K562 (cell line): ENCODE data around the gene HPN. TPM values are rescaled to one million over a fixed set of nuclear protein-coding genes. Genes with fewer than 3 reads are reported as not detected.
"Not testable (repeated sequence)": the region's sequence is repeated elsewhere in the genome, so short reads cannot be mapped to it uniquely, and the experiment has no call there.

Experiments used
- ATAC-seq: fragments of 200-7000 bp; cut with Tn5 transposase; 3 replicates; pipeline ENCODE4 v1.9.1; 2020; ENCODE audit warnings: moderate library complexity
- BruUV-seq: library from RNA; stranded (reverse); fragments of 400-500 nt; replicated peaks from 2 replicates; lab custom pipeline; 2021; lab: Mats Ljungman, UMichigan
- CTCF ChIA-PET: fragments of 300-600 bp; formaldehyde crosslinking; extraction: SDS; loops from one replicate; lab custom pipeline; 2021; ENCODE audit warnings: low intra/inter-chr PET ratio; lab: Yijun Ruan, JAX
- POLR2A ChIA-PET: fragments of 300-600, 350-650 bp; sonication (Branson Sonifier 250); formaldehyde crosslinking; extraction: SDS; loops from one replicate; lab custom pipeline; 2021; ENCODE audit warnings: antibody characterized with exemption, inconsistent platforms; lab: Yijun Ruan, JAX
- DNase-seq, 4 experiments: peaks; one replicate each; pipeline versions ENCODE4 v3.0.0 to v3.0.0-alpha.2; 2011 to 2018; ENCODE audit warnings: low spot score in 3 of 4, mixed read lengths in 3 of 4; ENCODE audit errors: extremely low read depth in 1 of 4
- FAIRE-seq: peaks from 2 replicates; lab custom pipeline; 2011; peaks lifted over from hg19 to GRCh38; lab: Jason Lieb, UNC
- H2AFZ ChIP-seq: 2 replicates; pipeline ENCODE4 v1.6.0; 2011; ENCODE audit warnings: low read depth, low read length, control low read depth, inconsistent platforms
- H3K27ac ChIP-seq: fragments of 200-600 bp; 3 replicates; pipeline ENCODE4 v1.8.0; 2011; ENCODE audit warnings: low read depth, mild to moderate bottlenecking, control low read depth, inconsistent platforms, low read length, moderate library complexity, mixed read lengths; ENCODE audit errors: extremely low read depth
- H3K27me3 ChIP-seq, 2 experiments: fragments of 300-600 bp in 1 of 2; 2 replicates in 1 of 2; 3 replicates in 1 of 2; pipeline versions ENCODE4 v1.6.0 to v1.8.0; 2011; ENCODE audit warnings: inconsistent platforms in 2 of 2, low read length in 2 of 2, mild to moderate bottlenecking in 1 of 2, mixed read lengths in 1 of 2, moderate library complexity in 1 of 2; ENCODE audit not compliant: control insufficient read depth in 2 of 2, insufficient read depth in 2 of 2
- H3K36me3 ChIP-seq: fragments of 300-600 bp; 3 replicates; pipeline ENCODE4 v1.8.0; 2011; ENCODE audit warnings: mild to moderate bottlenecking, low read length, inconsistent platforms; ENCODE audit not compliant: control insufficient read depth, insufficient read depth
- H3K4me1 ChIP-seq, 2 experiments: fragments of 200-600 bp in 1 of 2; replicated peaks in 1 of 2; 2 replicates in 1 of 2; 3 replicates in 1 of 2; pipeline versions ENCODE4 v1.5.1 to v1.8.0; 2011; ENCODE audit warnings: inconsistent platforms in 2 of 2, low read length in 2 of 2, mild to moderate bottlenecking in 1 of 2, mixed read lengths in 1 of 2, moderate library complexity in 1 of 2; ENCODE audit not compliant: control insufficient read depth in 2 of 2, insufficient read depth in 2 of 2
- H3K4me2 ChIP-seq: 2 replicates; pipeline ENCODE4 v1.6.1; 2011; ENCODE audit warnings: low read length, control low read depth, inconsistent platforms, mixed read lengths; ENCODE audit not compliant: insufficient read depth
- H3K4me3 ChIP-seq: fragments of 200-600 bp; sonication (generic), shearing (Covaris generic); 2 replicates; pipeline ENCODE4 v1.5.1; 2016; ENCODE audit warnings: control low read depth, inconsistent platforms
- H3K79me2 ChIP-seq: fragments of 200-600 bp; 3 replicates; pipeline ENCODE4 v1.8.0; 2011; ENCODE audit warnings: low read length, inconsistent platforms; ENCODE audit not compliant: control insufficient read depth, insufficient read depth
- H3K9ac ChIP-seq, 2 experiments: 2 replicates each; pipeline versions ENCODE4 v1.6.0 to v1.6.1; 2011; ENCODE audit warnings: low read depth in 2 of 2, low read length in 2 of 2, control low read depth in 1 of 2, inconsistent platforms in 1 of 2, mild to moderate bottlenecking in 1 of 2, mixed read lengths in 1 of 2; ENCODE audit not compliant: insufficient read depth in 1 of 2
- H3K9me1 ChIP-seq: one replicate; pipeline ENCODE4 v1.6.0; 2011; ENCODE audit warnings: inconsistent platforms, mild to moderate bottlenecking, low read length, moderate library complexity; ENCODE audit not compliant: control insufficient read depth, insufficient read depth
- H3K9me3 ChIP-seq: replicated peaks from 2 replicates; pipeline ENCODE4 v1.5.1; 2011; ENCODE audit warnings: low read depth, low read length, inconsistent platforms; ENCODE audit not compliant: control insufficient read depth, insufficient read depth
- H4K20me1 ChIP-seq: replicated peaks from 2 replicates; pipeline ENCODE4 v1.6.1; 2011; ENCODE audit warnings: low read length, inconsistent platforms, mixed read lengths; ENCODE audit not compliant: control insufficient read depth, insufficient read depth
- ETV5 ChIP-seq: sonication (generic); formaldehyde crosslinking; IDR thresholded peaks from 2 replicates; pipeline ENCODE4 v1.4.0; 2020; ENCODE audit warnings: low read depth, mild to moderate bottlenecking, missing genetic modification reagents
- ZNF121 ChIP-seq: sonication (generic); formaldehyde crosslinking; conservative IDR thresholded peaks from 2 replicates; pipeline ENCODE4 v1.8.0; 2022; ENCODE audit warnings: missing genetic modification reagents
- WGBS: fragments of 100-300 bp; shearing (Covaris generic); methylation state at CpG from one replicate; pipeline ENCODE4 v1.1.6; 2016; ENCODE audit warnings: low coverage, mixed read lengths; ENCODE audit not compliant: insufficient coverage; ENCODE audit errors: missing lambda C conversion rate; 5-methylcytosine and 5-hydroxymethylcytosine counted together
- in situ Hi-C: fragments of 300-500 bp; cut with MboI; formaldehyde crosslinking; loops from 4 replicates; pipeline ENCODE4 v1.15.0; 2018; ENCODE audit warnings: inconsistent platforms, mixed read lengths
- intact Hi-C: fragments of 100-400 bp; cut with micrococcal nuclease; formaldehyde crosslinking; loops from 2 replicates; pipeline ENCODE4 v1.14.2; 2022
- polyA plus RNA-seq, 8 experiments: library from polyadenylated mRNA; depleted of rRNA in 4 of 8; stranded (reverse) in 5 of 8; unstranded in 3 of 8; fragments of >200 nt; fragmentation: Nextera tagmentation in 2 of 8; fragmentation: Illumina TruSeq in 1 of 8; extraction: Ambion mirVana in 2 of 8; extraction: Trizol in 1 of 8; gene quantifications; 2 replicates each; pipeline versions ENCODE4 v1.2.1 to v1.2.3, GENCODE V29; 2011 to 2014; ENCODE audit warnings: inconsistent platforms in 1 of 8, missing spikeins in 1 of 8
- total RNA-seq, 7 experiments: library from RNA; depleted of rRNA in 6 of 7; stranded (reverse); fragments of >200 nt in 6 of 7; fragmentation: Illumina TruSeq in 2 of 7; extraction: Trizol in 2 of 7; gene quantifications; 2 replicates each; pipeline versions ENCODE4 v1.2.1 to v1.2.3, GENCODE V29; 2011 to 2021; ENCODE audit warnings: low replicate concordance in 1 of 7
- TF ChIP-seq, protein P1 (sequence below), 2 experiments: fragments of 450-650 bp; IDR thresholded peaks; 2 replicates each; pipeline ENCODE4 v1.6.1; 2016
- TF ChIP-seq, protein P2 (sequence below): IDR thresholded peaks from 2 replicates; pipeline ENCODE4 v1.6.1; 2011; ENCODE audit not compliant: insufficient read length; ENCODE audit errors: extremely low read depth

The HPN gene
- total and polyA plus RNA-seq, 9 of the 15 experiments (the other 6 are each of a cell fraction or from before 2014, with no cell fraction given) = 0.10 to 0.20 TPM; not detected in 7

DNA sequence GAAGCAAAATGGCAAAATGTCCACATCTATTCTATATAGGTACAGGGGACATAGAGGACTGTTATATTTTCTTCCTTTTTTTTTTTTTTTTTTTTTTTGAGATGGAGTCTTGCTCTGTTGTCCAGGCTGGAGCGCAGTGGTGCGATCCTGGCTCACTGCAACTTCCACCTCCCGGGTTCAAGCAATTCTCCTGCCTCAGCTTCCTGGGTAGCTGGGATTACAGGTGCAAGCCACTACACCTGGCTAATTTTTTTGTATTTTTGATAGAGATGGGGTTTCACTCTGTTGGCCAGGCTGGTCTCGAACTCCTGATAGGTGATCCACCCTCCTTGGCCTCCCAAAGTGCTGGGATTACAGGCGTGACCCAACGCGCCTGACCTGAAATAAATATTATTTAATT, 43.3 kb upstream of the HPN start:
- 0 out of 2 replicates have a peak, but pooled peaks have one; percentile 23 for TF ChIP-seq ZNF121 (CRISPR knock-in tag)
- H3K9ac ChIP-seq, H4K20me1 ChIP-seq, FAIRE-seq, H2AFZ ChIP-seq, H3K9me3 ChIP-seq, BruUV-seq, in situ Hi-C loops, CTCF ChIA-PET, H3K27ac ChIP-seq, H3K27me3 ChIP-seq, ATAC-seq, H3K4me2 ChIP-seq, intact Hi-C loops, H3K9me1 ChIP-seq, H3K4me3 ChIP-seq, DNase-seq: not testable (repeated sequence)
- WGBS = 87% methylated on average over 5 of the region's 7 CpGs
- Histone ChIP-seq H3K4me1 (peaks cover 21 to 37% of the 10 kb centered on the region in 2 experiments; a peak in 4 of 5 replicates), H3K79me2 (peaks cover 34% of the 10 kb centered on the region), H3K36me3 (peaks cover 14% of the 10 kb centered on the region; the same call in 2 of the 3 replicates)
- POLR2A ChIA-PET = interaction anchor here (0.6 to 1.0 kb wide), 2 partner anchors 10 to 377 kb away, joined by 3 to 4 read pairs; no protein-coding TSS in a partner anchor

DNA sequence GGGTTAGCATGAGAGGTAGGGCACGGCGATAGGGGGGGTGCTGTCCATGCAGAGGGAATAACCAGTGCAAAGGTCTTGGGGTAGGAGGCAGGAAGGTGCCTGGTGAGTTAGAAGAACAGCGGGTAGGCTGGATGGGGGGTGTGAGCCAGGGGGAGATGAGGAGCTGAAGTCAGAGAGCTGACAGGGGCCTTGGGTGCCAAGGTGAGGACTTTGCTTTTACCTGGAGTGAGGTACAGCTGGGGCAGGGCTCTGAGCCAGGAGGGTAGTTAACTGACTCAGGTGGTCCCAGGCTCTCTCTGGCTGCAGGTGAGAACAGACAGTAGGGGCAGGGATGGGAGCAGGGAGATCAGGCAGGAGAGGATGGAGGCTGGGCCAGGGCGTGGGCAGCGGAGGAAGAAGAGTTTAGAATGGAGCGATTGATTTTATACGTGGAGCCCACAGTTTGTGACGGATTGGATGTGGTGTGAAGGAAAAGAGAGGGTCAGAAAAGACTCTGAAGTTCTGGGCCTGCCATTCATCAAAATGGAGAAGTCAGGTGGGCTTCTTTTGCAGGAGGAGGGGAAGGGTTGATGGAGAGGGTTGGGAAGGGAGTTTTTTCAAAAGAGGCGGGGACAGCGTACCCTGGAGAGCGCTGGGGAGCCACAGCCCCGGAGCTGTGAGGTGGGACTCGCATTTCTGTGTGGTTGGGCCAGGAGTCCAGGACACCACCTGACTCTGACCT, 42.6 kb upstream of the HPN start:
- ATAC-seq (peak; percentile 10), DNase-seq (peak in 3 of 4 experiments; percentile 46 to 54 (median 50)), FAIRE-seq (no peak)
- Histone ChIP-seq H3K79me2 (peaks cover 41% of the 10 kb centered on the region), H4K20me1 (peaks cover 6% of the 10 kb centered on the region), H3K27ac (peak overlapping the region; percentile 80; the same call in 2 of the 3 replicates), H3K4me3 (peak overlapping the region; percentile 77), H3K4me1 (peaks cover 27 to 44% of the 10 kb centered on the region in 2 experiments), H3K4me2 (peak overlapping the region; percentile 81), H3K36me3 (peaks cover 20% of the 10 kb centered on the region; the same call in 2 of the 3 replicates), H3K9me3 (no peaks in the 10 kb centered on the region), H2AFZ (peak overlapping the region; percentile 78), H3K27me3 (no peaks in the 10 kb centered on the region), H3K9ac (peak overlapping the region; percentile 68 to 89), H3K9me1 (no peaks in the 10 kb centered on the region)
- ChIA-PET CTCF (interaction anchor here (0.7 kb wide), 1 partner anchor 95 kb away, joined by 3 read pairs; no protein-coding TSS in a partner anchor), POLR2A (interaction anchor here (0.6 to 2.2 kb wide), 3 partner anchors 9 to 377 kb away, joined by 4 to 9 read pairs (median 5); no protein-coding TSS in a partner anchor)
- no peak for TF ChIP-seq ETV5 (CRISPR knock-in tag)
- TF ChIP-seq, protein P1, sequence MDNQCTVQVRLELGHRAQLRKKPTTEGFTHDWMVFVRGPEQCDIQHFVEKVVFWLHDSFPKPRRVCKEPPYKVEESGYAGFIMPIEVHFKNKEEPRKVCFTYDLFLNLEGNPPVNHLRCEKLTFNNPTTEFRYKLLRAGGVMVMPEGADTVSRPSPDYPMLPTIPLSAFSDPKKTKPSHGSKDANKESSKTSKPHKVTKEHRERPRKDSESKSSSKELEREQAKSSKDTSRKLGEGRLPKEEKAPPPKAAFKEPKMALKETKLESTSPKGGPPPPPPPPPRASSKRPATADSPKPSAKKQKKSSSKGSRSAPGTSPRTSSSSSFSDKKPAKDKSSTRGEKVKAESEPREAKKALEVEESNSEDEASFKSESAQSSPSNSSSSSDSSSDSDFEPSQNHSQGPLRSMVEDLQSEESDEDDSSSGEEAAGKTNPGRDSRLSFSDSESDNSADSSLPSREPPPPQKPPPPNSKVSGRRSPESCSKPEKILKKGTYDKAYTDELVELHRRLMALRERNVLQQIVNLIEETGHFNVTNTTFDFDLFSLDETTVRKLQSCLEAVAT (IDR thresholded peaks at IDR 0.05) = 0 out of 4 replicates have a peak, but pooled peaks of 1 of the 2 experiments have one; percentile 56
- TF ChIP-seq, protein P2, sequence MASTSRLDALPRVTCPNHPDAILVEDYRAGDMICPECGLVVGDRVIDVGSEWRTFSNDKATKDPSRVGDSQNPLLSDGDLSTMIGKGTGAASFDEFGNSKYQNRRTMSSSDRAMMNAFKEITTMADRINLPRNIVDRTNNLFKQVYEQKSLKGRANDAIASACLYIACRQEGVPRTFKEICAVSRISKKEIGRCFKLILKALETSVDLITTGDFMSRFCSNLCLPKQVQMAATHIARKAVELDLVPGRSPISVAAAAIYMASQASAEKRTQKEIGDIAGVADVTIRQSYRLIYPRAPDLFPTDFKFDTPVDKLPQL = no peak
- intact Hi-C loops = no loop called here
- WGBS = 60% methylated on average over 13 of the region's 13 CpGs
- BruUV-seq = no TSS peak
- in situ Hi-C loops = no loop called here
